Stimulated activated CD8-positive, alpha-beta memory T cell treated with anti-CD3 and anti-CD28 coated beads, Interleukin-4, amount 100 ng/mL, for 1 hour (primary cell): Measurements from ENCODE around the gene CCDC174.

Experiments used
- DNase-seq, 2 donors: peaks; one replicate each; pipeline ENCODE4 v3.0.0-alpha.2; 2020; ENCODE audit warnings: low read depth in 2 of 2, low spot score in 1 of 2

Gene CCDC174

DNA sequence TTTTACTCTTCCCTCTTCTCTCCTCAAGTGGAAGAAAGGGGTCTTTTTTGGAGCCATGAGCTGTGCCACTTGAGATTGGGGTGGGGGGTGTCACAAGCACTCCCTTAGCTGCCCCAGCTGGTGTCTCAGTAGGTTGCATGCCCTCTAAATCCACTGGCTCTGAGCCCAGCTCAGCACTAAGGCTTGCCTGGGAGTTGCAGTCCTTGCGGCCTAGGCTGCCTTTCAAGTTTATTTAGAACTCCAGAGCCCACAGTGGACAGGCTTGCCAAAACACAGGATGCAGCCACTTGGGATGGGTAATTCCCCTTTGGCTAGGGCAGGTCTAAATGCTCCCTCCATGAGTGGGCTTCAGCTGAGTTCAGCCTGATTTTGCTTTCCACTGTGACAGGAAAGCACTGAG is 48.1 kb downstream of the CCDC174 start:
- DNase-seq: no peak

DNA sequence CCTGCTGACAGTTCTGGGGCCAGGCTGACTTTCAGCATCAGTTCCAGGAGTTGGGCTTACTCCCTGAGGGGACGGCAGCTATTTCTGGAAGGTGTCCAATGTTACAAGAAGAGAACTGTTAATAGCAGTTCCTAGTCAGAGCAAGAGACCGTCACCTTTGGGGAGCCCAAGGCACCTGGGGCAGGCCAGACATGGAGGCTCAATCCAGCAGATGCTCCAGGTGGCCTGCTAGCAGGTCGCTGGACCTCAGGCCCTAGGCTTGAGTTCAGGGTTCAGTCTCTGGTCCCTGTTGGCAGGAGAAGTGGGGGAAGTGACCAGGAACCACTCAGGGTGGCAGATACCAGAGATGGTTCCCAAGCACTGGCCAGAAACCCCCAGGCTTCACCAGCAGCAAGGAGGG is 49.3 kb downstream of the CCDC174 start:
- no peak for DNase-seq

DNA sequence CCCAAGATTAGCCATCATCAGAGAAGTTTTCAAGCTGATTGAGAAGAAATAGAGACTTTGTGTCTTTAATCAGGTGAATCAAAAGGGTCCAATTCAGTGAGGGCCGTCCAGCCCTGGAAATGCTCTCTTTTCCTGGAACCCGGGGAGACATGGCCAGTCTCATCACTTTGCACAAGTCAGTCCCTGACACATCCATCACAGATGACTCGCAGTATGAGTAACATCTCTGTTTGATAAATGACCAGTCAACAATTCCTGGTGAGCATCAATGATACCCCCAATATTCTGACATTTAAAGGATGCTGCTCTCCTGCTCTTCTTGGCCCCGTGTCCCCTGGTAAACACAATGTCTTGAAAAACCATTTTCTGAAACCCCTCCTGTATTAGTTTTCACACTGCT is 50.1 kb downstream of the CCDC174 start:
- no peak for DNase-seq

DNA sequence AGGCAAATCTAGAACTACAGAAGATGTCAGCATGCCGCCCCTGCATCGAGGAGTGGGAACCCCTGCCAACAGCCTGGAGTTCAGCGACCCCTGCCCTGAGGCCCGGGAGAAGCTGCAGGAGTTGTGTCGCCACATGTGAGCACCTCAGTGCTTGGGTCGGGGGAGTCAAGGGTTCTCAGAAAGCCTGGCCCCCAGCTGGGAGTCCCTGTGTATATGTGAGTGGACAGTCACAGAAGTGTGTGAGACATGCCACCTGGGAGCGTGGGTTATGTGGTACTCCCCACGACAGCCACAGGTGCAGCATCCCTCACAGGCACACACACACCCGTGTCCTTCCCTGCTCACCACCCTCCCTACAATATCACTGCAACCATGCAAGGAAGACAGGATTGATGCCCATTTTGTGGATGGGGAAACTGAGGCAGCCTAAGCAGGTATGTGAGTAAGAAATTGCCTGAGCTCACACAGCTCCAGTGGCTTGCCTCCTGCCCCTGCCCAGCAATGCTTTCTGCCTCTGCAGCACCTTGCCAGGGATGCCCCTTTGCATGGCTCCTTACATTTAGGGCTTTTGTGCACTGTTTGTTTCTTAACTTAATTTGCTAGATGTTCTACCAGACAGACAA is 51.7 kb downstream of the CCDC174 start:
- no peak for DNase-seq

DNA sequence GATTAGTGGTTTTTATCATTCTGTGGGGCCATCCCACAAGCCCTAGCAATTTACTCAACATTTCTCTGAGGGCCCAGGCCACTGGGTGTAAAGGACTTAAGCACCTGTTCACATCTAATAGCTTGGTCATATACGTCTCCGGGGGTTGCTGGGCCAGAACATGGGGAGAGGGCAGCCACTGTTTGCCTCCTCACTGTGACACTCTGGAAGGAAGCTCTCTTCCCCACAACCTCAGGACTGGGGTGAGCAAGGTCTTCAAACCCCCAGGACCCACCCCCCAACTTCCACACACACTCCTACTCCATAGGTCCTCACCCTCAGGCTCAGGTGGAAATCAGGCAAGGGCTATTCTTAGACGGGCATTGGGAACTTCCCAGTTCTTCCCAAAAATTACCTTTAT is 52.2 kb downstream of the CCDC174 start:
- DNase-seq: no peak

DNA sequence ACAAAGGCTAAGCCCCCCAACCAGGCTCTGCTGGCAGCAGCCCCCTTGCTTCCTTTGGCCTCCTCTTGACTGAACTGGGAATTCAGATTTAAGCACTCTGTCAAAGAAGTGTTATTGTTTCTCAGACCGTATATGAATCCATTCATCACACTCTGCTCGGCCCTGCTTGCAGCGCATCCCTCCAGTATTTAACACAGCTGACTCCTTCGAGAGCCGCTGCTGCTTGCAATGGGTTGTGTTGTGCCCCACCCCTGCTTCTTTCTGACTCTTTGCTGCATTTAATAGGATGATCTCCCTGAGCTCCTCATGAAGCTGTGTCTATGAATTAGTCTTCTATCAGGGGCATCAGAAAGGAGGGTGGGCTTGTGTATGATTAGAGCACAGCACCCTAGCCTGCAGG is 54.5 kb downstream of the CCDC174 start:
- DNase-seq: no peak

DNA sequence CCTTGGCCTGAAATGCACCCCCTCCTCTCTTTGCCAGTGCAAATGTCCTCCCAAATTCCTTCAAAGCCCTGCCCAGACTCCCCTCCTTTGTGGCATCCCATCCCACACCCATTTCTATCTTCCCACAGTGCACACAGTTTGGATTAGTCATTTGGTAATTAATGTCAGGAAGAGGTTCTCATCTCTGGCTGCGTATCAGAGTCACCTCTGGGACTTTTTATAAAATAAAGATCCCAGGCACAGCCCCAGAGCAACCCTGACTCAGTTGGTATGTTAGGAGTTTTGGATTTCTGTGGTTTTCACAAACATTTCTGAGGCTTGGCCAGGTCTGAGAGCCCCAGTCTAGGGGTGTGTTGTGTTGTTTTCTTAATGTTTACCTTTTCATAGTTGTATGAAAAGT is 65.0 kb downstream of the CCDC174 start:
- DNase-seq: no peak

DNA sequence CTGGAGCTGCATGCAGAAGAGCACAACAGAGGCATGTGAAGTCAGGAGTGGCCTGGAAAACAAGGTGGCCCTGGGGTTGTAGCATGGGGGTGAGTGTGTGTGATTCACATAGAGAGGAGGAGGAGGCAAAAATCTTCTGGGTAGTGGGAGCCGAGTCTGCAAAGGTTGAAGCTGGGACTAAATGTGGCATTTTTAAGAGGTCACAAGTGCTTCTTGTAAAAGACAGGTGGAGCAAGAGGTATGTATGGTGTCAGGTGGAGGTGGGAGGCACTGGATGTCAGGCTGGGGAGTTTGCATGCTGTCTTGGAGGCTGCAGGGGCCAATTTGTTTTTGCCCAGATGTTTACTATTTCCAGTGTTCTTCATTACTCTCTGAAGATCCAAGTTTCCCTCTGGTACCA is 65.7 kb downstream of the CCDC174 start:
- DNase-seq: no peak

DNA sequence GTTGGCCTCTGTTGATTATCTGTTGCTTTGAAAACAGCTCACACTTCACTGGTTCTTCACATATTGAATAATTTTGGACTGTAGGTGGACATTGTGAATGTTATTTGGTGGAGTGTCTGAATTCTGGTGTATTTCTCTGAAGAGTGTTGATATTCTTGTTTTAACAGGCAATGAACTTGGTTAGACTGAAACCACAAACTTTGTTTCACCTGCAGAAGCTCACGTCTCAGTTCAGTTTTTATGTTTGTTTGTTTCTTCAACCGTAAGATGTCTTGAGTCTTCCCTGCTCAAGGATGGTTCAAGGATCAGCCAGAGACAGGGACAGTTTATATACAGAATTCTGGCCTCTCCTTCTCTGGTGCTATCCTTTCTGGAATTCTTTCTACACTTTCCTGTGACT is 67.0 kb downstream of the CCDC174 start:
- DNase-seq: no peak

DNA sequence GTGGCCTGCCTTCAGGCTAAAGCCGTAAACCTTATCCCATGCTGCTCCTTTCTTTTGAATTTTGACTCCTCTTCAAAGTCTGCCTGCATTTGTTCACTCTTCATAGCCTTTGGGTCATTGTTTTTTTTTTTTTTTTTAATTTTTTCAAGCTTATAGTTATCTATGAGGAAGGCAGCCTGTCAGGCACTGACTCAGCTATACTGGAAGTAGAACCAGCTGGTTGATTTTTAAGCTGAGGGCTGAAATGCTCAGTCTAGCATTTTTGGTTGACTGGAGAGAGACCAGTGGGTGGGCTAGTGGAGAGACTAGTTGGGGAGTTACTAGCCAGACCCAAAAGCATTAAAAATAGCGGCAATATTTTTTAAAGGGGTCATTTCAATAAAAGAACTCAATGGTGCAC is 67.4 kb downstream of the CCDC174 start:
- no peak for DNase-seq

DNA sequence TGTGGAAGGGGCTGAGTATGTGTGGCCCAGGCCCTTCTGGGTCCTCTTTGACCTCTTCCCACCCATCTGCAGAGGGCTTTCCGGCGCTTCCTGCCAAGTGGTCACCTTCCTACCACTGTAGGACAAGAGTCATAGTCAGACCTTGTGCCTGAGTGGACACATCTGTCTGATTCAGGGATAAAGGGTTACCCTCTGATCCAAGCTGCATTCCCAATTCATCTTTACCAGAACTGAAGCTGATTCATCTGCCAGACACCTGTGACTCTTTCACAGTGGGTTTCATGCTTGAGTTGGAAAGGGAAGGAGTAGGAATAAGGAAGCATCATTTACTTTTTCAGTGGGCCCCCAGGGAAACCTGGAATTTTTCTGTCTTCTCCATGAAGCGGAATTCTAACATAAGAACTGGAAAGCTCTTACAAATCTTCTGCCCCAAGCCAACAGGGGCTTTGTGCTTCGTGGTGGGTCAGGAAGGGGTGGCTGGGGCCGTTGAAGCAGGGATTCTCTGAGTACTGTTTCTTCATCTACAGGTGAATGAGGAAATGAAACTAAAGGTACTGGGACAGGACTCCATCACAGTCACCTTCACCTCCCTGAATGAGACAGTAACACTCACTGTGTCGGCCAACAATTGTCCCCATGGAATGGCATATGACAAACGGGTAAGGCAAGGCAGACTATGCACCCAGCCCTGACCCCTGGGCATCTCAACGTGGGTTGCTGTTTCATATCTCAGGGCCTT is 69.7 kb downstream of the CCDC174 start:
- no peak for DNase-seq
